Keratinocyte (primary cell): ENCODE results near the gene ZSCAN5A. TPM values are rescaled to one million over a fixed set of nuclear protein-coding genes. Genes with fewer than 3 reads are reported as not detected.
"Not testable (repeated sequence)": the region's sequence is repeated elsewhere in the genome, so short reads cannot be mapped to it uniquely, and the experiment has no call there.

Experiments used
- DNase-seq: peaks from one replicate; pipeline ENCODE4 v3.0.0-alpha.2; 2011; ENCODE audit warnings: low read depth, missing footprints, low spot score
- FAIRE-seq: peaks from 2 replicates; lab custom pipeline; 2011; peaks lifted over from hg19 to GRCh38; lab: Jason Lieb, UNC
- H2AFZ ChIP-seq: 2 replicates; pipeline ENCODE4 v1.6.0; 2012; ENCODE audit warnings: low read length, control low read depth, inconsistent platforms; ENCODE audit not compliant: control insufficient read depth
- H3K27ac ChIP-seq: 2 replicates; pipeline ENCODE4 v1.5.1; 2011; ENCODE audit warnings: low read length; ENCODE audit not compliant: control insufficient read depth, insufficient read depth
- H3K27me3 ChIP-seq: 3 replicates; pipeline ENCODE4 v1.6.0; 2011; ENCODE audit warnings: low read length; ENCODE audit not compliant: control insufficient read depth, insufficient read depth; ENCODE audit errors: extremely low read depth
- H3K36me3 ChIP-seq, 2 experiments: 2 replicates in 1 of 2; 3 replicates in 1 of 2; pipeline ENCODE4 v1.5.1; 2011; ENCODE audit warnings: low read length in 2 of 2, mild to moderate bottlenecking in 1 of 2; ENCODE audit not compliant: control insufficient read depth in 2 of 2, insufficient read depth in 2 of 2; ENCODE audit errors: extremely low read depth in 1 of 2
- H3K4me1 ChIP-seq: 3 replicates; pipeline ENCODE4 v1.5.1; 2011; ENCODE audit warnings: low read length; ENCODE audit not compliant: control insufficient read depth, insufficient read depth; ENCODE audit errors: extremely low read depth
- H3K4me2 ChIP-seq: 3 replicates; pipeline ENCODE4 v1.6.0; 2011; ENCODE audit warnings: low read depth, low read length; ENCODE audit not compliant: control insufficient read depth, insufficient read depth; ENCODE audit errors: extremely low read depth
- H3K4me3 ChIP-seq, 3 experiments: fragments of 200-600 bp in 1 of 3; sonication (generic) in 1 of 3; 2 replicates in 2 of 3; 3 replicates in 1 of 3; pipeline ENCODE4 v1.5.1; 2011 to 2016; ENCODE audit warnings: low read length in 3 of 3, mild to moderate bottlenecking in 3 of 3, control low read depth in 2 of 3, inconsistent platforms in 1 of 3, low read depth in 1 of 3, mixed read lengths in 1 of 3, mixed run types in 1 of 3, moderate library complexity in 1 of 3; ENCODE audit not compliant: control insufficient read depth in 2 of 3, insufficient read depth in 2 of 3; ENCODE audit errors: extremely low read depth in 1 of 3
- H3K79me2 ChIP-seq: 2 replicates; pipeline ENCODE4 v1.6.0; 2012; ENCODE audit warnings: low read length; ENCODE audit not compliant: control insufficient read depth, insufficient read depth
- H3K9ac ChIP-seq: 3 replicates; pipeline ENCODE4 v1.6.0; 2011; ENCODE audit warnings: low read length; ENCODE audit not compliant: control insufficient read depth, insufficient read depth; ENCODE audit errors: extremely low read depth
- H3K9me1 ChIP-seq: 3 replicates; pipeline ENCODE4 v1.6.0; 2011; ENCODE audit warnings: low read length; ENCODE audit not compliant: control insufficient read depth, insufficient read depth; ENCODE audit errors: extremely low read depth
- H3K9me3 ChIP-seq: 2 replicates; pipeline ENCODE4 v1.5.1; 2012; ENCODE audit warnings: low read depth, low read length; ENCODE audit not compliant: control insufficient read depth
- H4K20me1 ChIP-seq: 3 replicates; pipeline ENCODE4 v1.6.0; 2011; ENCODE audit warnings: low read length; ENCODE audit not compliant: control insufficient read depth, insufficient read depth; ENCODE audit errors: extremely low read depth
- CTCF ChIP-seq, 3 experiments: IDR thresholded peaks in 1 of 3; conservative IDR thresholded peaks in 1 of 3; optimal IDR thresholded peaks in 1 of 3; 2 replicates in 2 of 3; 3 replicates in 1 of 3; pipeline versions ENCODE3 to v1.5.1; 2011; ENCODE audit warnings: low read length in 3 of 3, mild to moderate bottlenecking in 3 of 3, moderate library complexity in 2 of 3, control low read depth in 1 of 3, inconsistent platforms in 1 of 3; ENCODE audit not compliant: insufficient read depth in 2 of 3; ENCODE audit errors: extremely low read depth in 1 of 3
- EZH2 ChIP-seq: IDR thresholded peaks from one replicate; pipeline ENCODE4 v1.6.1; 2012; ENCODE audit warnings: inconsistent platforms, mild to moderate bottlenecking, low read length, moderate library complexity
- dilution Hi-C: fragments of 300-500 bp; cut with MboI; formaldehyde crosslinking; loops from one replicate; pipeline ENCODE4 v1.7.0; 2020; ENCODE audit warnings: low sequenced_read_pairs; ENCODE audit not compliant: extremely low pct_ligation_motif_present
- polyA plus RNA-seq, 5 experiments: library from polyadenylated mRNA; depleted of rRNA in 3 of 5; stranded (reverse) in 3 of 5; stranded (forward) in 1 of 5; unstranded in 1 of 5; fragments of >200 nt; gene quantifications; 1 replicate in 1 of 5; 2 replicates in 3 of 5; 3 replicates in 1 of 5; pipeline versions ENCODE4 v1.2.1 to v1.2.3, GENCODE V29; 2011 to 2012; ENCODE audit warnings: missing spikeins in 2 of 5, low read depth in 1 of 5, low replicate concordance in 1 of 5

ZSCAN5A gene
- polyA plus RNA-seq, 1 donor (not counting 4 experiments of a cell fraction or from before 2014, with no cell fraction given) = 6.1 TPM

- no peaks in the 10 kb centered on the region for H3K36me3 ChIP-seq
- H3K4me1 ChIP-seq = no peaks in the 10 kb centered on the region
- H3K4me2 ChIP-seq = no peak overlapping the region
- no peak for FAIRE-seq
- H3K27ac ChIP-seq = no peak overlapping the region
- no peak for DNase-seq
- no peak for TF ChIP-seq EZH2
- no peak for TF ChIP-seq CTCF (optimal IDR thresholded peaks at IDR 0.05 in 1 of 3, IDR thresholded peaks at IDR 0.05 in 1 of 3, conservative IDR thresholded peaks at IDR 0.05 in 1 of 3; ENCODE audit: extremely low read depth in 1 of 3, insufficient read depth in 2 of 3, low read length in 3 of 3)
- no peaks in the 10 kb centered on the region for H3K9me3 ChIP-seq
- no peak overlapping the region for H3K4me3 ChIP-seq
- no peaks in the 10 kb centered on the region for H3K79me2 ChIP-seq
- no peaks in the 10 kb centered on the region for H4K20me1 ChIP-seq
- dilution Hi-C loops = no loop called here
- H3K27me3 ChIP-seq = no peaks in the 10 kb centered on the region
- H3K9ac ChIP-seq = no peak overlapping the region
- H2AFZ ChIP-seq = no peak overlapping the region
- H3K9me1 ChIP-seq = no peaks in the 10 kb centered on the region
Observed at GRCh38 chr19:56266051-56266450, 48.6 kb downstream of the ZSCAN5A start.

- no peaks in the 10 kb centered on the region for H3K4me1 ChIP-seq
- H3K9me3 ChIP-seq = no peaks in the 10 kb centered on the region
- no peaks in the 10 kb centered on the region for H3K27me3 ChIP-seq
- FAIRE-seq = no peak
- H4K20me1 ChIP-seq = no peaks in the 10 kb centered on the region
- no peak for DNase-seq
- dilution Hi-C loops = no loop called here
- H3K4me3 ChIP-seq = no peak overlapping the region
- no peak overlapping the region for H3K27ac ChIP-seq
- H3K9ac ChIP-seq = no peak overlapping the region
- no peak overlapping the region for H2AFZ ChIP-seq
- no peak overlapping the region for H3K4me2 ChIP-seq
- no peaks in the 10 kb centered on the region for H3K9me1 ChIP-seq
- TF ChIP-seq CTCF (optimal IDR thresholded peaks at IDR 0.05 in 1 of 3, IDR thresholded peaks at IDR 0.05 in 1 of 3, conservative IDR thresholded peaks at IDR 0.05 in 1 of 3; ENCODE audit: extremely low read depth in 1 of 3, insufficient read depth in 2 of 3, low read length in 3 of 3) (no peak), EZH2 (no peak)
- no peaks in the 10 kb centered on the region for H3K36me3 ChIP-seq
- no peaks in the 10 kb centered on the region for H3K79me2 ChIP-seq
Observed at GRCh38 chr19:56263319-56263718, 51.3 kb downstream of the ZSCAN5A start.

DNA sequence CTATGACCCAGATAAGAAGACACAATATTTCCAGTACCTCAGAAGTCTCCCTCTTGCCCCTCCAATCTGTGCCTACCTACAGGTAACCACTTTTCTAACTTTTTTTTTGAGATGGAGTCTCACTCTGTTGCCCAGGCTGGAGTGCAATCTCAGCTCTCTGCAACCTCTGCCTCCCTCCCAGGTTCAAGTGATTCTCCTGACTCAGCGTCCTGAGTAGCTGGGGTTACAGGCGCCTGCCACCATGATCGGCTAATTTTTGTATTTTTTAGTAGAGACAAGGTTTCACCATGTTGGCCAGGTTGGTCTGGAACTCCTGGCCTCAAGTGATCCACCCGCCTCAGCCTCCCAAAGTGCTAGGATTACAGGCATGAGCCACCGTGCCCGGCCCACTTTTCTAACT, 52.7 kb downstream of the ZSCAN5A start:
- H3K4me1 ChIP-seq, DNase-seq, H3K36me3 ChIP-seq, H2AFZ ChIP-seq, H3K27me3 ChIP-seq, H3K4me3 ChIP-seq, H3K27ac ChIP-seq, H3K9me3 ChIP-seq, H3K9me1 ChIP-seq, H3K9ac ChIP-seq, H3K4me2 ChIP-seq, H3K79me2 ChIP-seq, FAIRE-seq, dilution Hi-C loops, H4K20me1 ChIP-seq: not testable (repeated sequence)
